Activated CD4-positive, alpha-beta T cell treated with anti-CD3 and anti-CD28 coated beads for 36 hours (primary cell): Measurements from ENCODE around the gene SPATA7. TPM values are rescaled to one million over a fixed set of nuclear protein-coding genes. Genes with fewer than 3 reads are reported as not detected.

Experiments used
- ATAC-seq: fragments of 200-7000 bp; cut with Tn5 transposase; one replicate; pipeline ENCODE4 v1.10.0; 2021; ENCODE audit warnings: mild to moderate bottlenecking, moderate library complexity
- CTCF ChIA-PET: fragments of 350-600 bp; sonication (Branson Sonifier 250); formaldehyde crosslinking; loops from one replicate; lab custom pipeline; 2021; ENCODE audit warnings: antibody characterized with exemption; lab: Charles Lee
- POLR2A ChIA-PET: fragments of 350-600 bp; sonication (Branson Sonifier 250); formaldehyde crosslinking; loops from one replicate; lab custom pipeline; 2021; ENCODE audit warnings: antibody characterized with exemption, inconsistent platforms; lab: Charles Lee
- DNase-seq: peaks from one replicate; pipeline ENCODE4 v3.0.0-alpha.2; 2020
- H3K27ac Mint-ChIP-seq: one replicate; pipeline ENCODE4 v1.8.0; 2021; ENCODE audit warnings: mixed read lengths
- H3K27me3 Mint-ChIP-seq: one replicate; pipeline ENCODE4 v1.8.0; 2021; ENCODE audit warnings: mixed read lengths
- H3K36me3 Mint-ChIP-seq: one replicate; pipeline ENCODE4 v1.8.0; 2021; ENCODE audit warnings: low read depth, mixed read lengths
- H3K4me1 Mint-ChIP-seq: one replicate; pipeline ENCODE4 v1.8.0; 2021; ENCODE audit warnings: mixed read lengths
- H3K4me3 Mint-ChIP-seq: one replicate; pipeline ENCODE4 v1.8.0; 2021; ENCODE audit warnings: mild to moderate bottlenecking, moderate library complexity, mixed read lengths
- H3K9me3 Mint-ChIP-seq: one replicate; pipeline ENCODE4 v1.8.0; 2021; ENCODE audit warnings: low read depth, mixed read lengths
- intact Hi-C, 2 experiments: fragments of 100-400 bp; cut with DNase I in 1 of 2; cut with micrococcal nuclease in 1 of 2; formaldehyde crosslinking; loops; one replicate each; pipeline versions ENCODE4 v1.14.2 to v1.15.1; 2022 to 2024; cut with DNase I, micrococcal nuclease
- total RNA-seq, 2 experiments: library from RNA; stranded (reverse); gene quantifications; one replicate each; pipeline ENCODE4 v1.2.3, GENCODE V29; 2021

The SPATA7 gene
- total RNA-seq, 2 experiments from 2014 or later: 3.4 to 4.0 TPM

- H3K4me1 Mint-ChIP-seq: no peaks in the 10 kb centered on the region
- H3K4me3 Mint-ChIP-seq: no peak overlapping the region
- ChIA-PET CTCF (interaction anchor here (0.6 to 0.8 kb wide), 3 partner anchors 152 to 435 kb away, joined by 3 read pairs; no protein-coding TSS in a partner anchor), POLR2A (no interaction called here)
- ATAC-seq (no peak), DNase-seq (no peak)
- H3K36me3 Mint-ChIP-seq: no peaks in the 10 kb centered on the region
- H3K9me3 Mint-ChIP-seq: no peaks in the 10 kb centered on the region
- H3K27me3 Mint-ChIP-seq: no peaks in the 10 kb centered on the region
- intact Hi-C loops: no loop called here
- H3K27ac Mint-ChIP-seq: no peak overlapping the region
Measured at GRCh38 chr14:88468406-88468805, 82.9 kb downstream of the SPATA7 start.

GRCh38 chr14:88470542-88471440, 85.3 kb downstream of the SPATA7 start:
- Mint-ChIP-seq H3K4me3 (no peak overlapping the region), H3K9me3 (no peaks in the 10 kb centered on the region), H3K4me1 (no peaks in the 10 kb centered on the region), H3K27me3 (no peaks in the 10 kb centered on the region), H3K36me3 (no peaks in the 10 kb centered on the region), H3K27ac (no peak overlapping the region)
- ChIA-PET CTCF (interaction anchor here (0.8 kb wide), 1 partner anchor 17 kb away, joined by 3 read pairs; no protein-coding TSS in a partner anchor), POLR2A (no interaction called here)
- ATAC-seq: no peak
- intact Hi-C loops: no loop called here
- DNase-seq: no peak

GRCh38 chr14:88473791-88474190, 88.3 kb downstream of the SPATA7 start:
- no peaks in the 10 kb centered on the region for H3K36me3 Mint-ChIP-seq
- CTCF ChIA-PET: no interaction called here

GRCh38 chr14:88476214-88476774, 90.8 kb downstream of the SPATA7 start:
- no peaks in the 10 kb centered on the region for H3K36me3 Mint-ChIP-seq
- no peaks in the 10 kb centered on the region for H3K9me3 Mint-ChIP-seq
- no peaks in the 10 kb centered on the region for H3K4me1 Mint-ChIP-seq
- no peak overlapping the region for H3K4me3 Mint-ChIP-seq
- ChIA-PET POLR2A (no interaction called here), CTCF (interaction anchor here (0.6 kb wide), 1 partner anchor 118 kb away, joined by 3 read pairs; no protein-coding TSS in a partner anchor)
- peaks cover 1% of the 10 kb centered on the region for H3K27me3 Mint-ChIP-seq
- H3K27ac Mint-ChIP-seq: no peak overlapping the region
- DNase-seq (no peak), ATAC-seq (no peak)
- intact Hi-C loops: no loop called here

More at GRCh38 chr14:88473791-88474190, 88.3 kb downstream of the SPATA7 start:
- POLR2A ChIA-PET: no interaction called here
- H3K27ac Mint-ChIP-seq: no peak overlapping the region
- no peaks in the 10 kb centered on the region for H3K9me3 Mint-ChIP-seq
- no peaks in the 10 kb centered on the region for H3K4me1 Mint-ChIP-seq
- H3K4me3 Mint-ChIP-seq: no peak overlapping the region
- intact Hi-C loops: no loop called here
- no peak for ATAC-seq
- no peaks in the 10 kb centered on the region for H3K27me3 Mint-ChIP-seq
- no peak for DNase-seq

- Mint-ChIP-seq H3K9me3 (no peaks in the 10 kb centered on the region), H3K27me3 (peaks cover 4% of the 10 kb centered on the region), H3K4me1 (no peaks in the 10 kb centered on the region), H3K4me3 (no peak overlapping the region), H3K27ac (no peak overlapping the region), H3K36me3 (no peaks in the 10 kb centered on the region)
- ATAC-seq (no peak), DNase-seq (no peak)
- ChIA-PET CTCF (no interaction called here), POLR2A (no interaction called here)
- intact Hi-C loops: no loop called here
Measured at GRCh38 chr14:88476825-88477224, 91.4 kb downstream of the SPATA7 start.

- ChIA-PET POLR2A (no interaction called here), CTCF (no interaction called here)
- intact Hi-C loops: no loop called here
- Mint-ChIP-seq H3K4me3 (no peak overlapping the region), H3K9me3 (no peaks in the 10 kb centered on the region), H3K4me1 (no peaks in the 10 kb centered on the region), H3K27me3 (peaks cover 6% of the 10 kb centered on the region), H3K27ac (no peak overlapping the region), H3K36me3 (no peaks in the 10 kb centered on the region)
- ATAC-seq (no peak), DNase-seq (no peak)
Measured at GRCh38 chr14:88477513-88478250, 92.2 kb downstream of the SPATA7 start.

GRCh38 chr14:88478931-88479330, 93.5 kb downstream of the SPATA7 start:
- no peak for DNase-seq
- intact Hi-C loops: no loop called here
- H3K27me3 Mint-ChIP-seq: peaks cover 9% of the 10 kb centered on the region
- ChIA-PET POLR2A (no interaction called here), CTCF (no interaction called here)
- no peaks in the 10 kb centered on the region for H3K36me3 Mint-ChIP-seq
- no peak for ATAC-seq
- no peaks in the 10 kb centered on the region for H3K9me3 Mint-ChIP-seq
- no peak overlapping the region for H3K4me3 Mint-ChIP-seq
- H3K27ac Mint-ChIP-seq: no peak overlapping the region
- no peaks in the 10 kb centered on the region for H3K4me1 Mint-ChIP-seq

- CTCF ChIA-PET: no interaction called here
- Mint-ChIP-seq H3K27me3 (peaks cover 9% of the 10 kb centered on the region), H3K9me3 (no peaks in the 10 kb centered on the region), H3K27ac (no peak overlapping the region), H3K4me1 (no peaks in the 10 kb centered on the region), H3K4me3 (no peak overlapping the region), H3K36me3 (no peaks in the 10 kb centered on the region)
- DNase-seq (no peak), ATAC-seq (no peak)
- intact Hi-C loops: no loop called here
- POLR2A ChIA-PET: no interaction called here
Measured at GRCh38 chr14:88479574-88479987, 94.1 kb downstream of the SPATA7 start.

- H3K9me3 Mint-ChIP-seq: no peaks in the 10 kb centered on the region
- H3K4me1 Mint-ChIP-seq: no peaks in the 10 kb centered on the region
- no peak overlapping the region for H3K27ac Mint-ChIP-seq
- ChIA-PET POLR2A (no interaction called here), CTCF (interaction anchor here (0.7 to 1.2 kb wide), 2 partner anchors 17 to 259 kb away, joined by 3 read pairs; no protein-coding TSS in a partner anchor)
- DNase-seq: no peak
- peaks cover 9% of the 10 kb centered on the region for H3K27me3 Mint-ChIP-seq
- no peak for ATAC-seq
- H3K36me3 Mint-ChIP-seq: no peaks in the 10 kb centered on the region
- intact Hi-C loops: no loop called here
- no peak overlapping the region for H3K4me3 Mint-ChIP-seq
Measured at GRCh38 chr14:88481059-88481458, 95.6 kb downstream of the SPATA7 start.

GRCh38 chr14:88481794-88482193, 96.3 kb downstream of the SPATA7 start:
- Mint-ChIP-seq H3K9me3 (no peaks in the 10 kb centered on the region), H3K27me3 (peaks cover 9% of the 10 kb centered on the region), H3K4me3 (no peak overlapping the region), H3K36me3 (no peaks in the 10 kb centered on the region), H3K27ac (no peak overlapping the region), H3K4me1 (no peaks in the 10 kb centered on the region)
- intact Hi-C loops: no loop called here
- ATAC-seq (no peak), DNase-seq (no peak)
- ChIA-PET CTCF (no interaction called here), POLR2A (no interaction called here)

GRCh38 chr14:88482524-88482923, 97.1 kb downstream of the SPATA7 start:
- no peaks in the 10 kb centered on the region for H3K36me3 Mint-ChIP-seq
- H3K9me3 Mint-ChIP-seq: no peaks in the 10 kb centered on the region
- H3K27me3 Mint-ChIP-seq: peaks cover 9% of the 10 kb centered on the region
- no peak overlapping the region for H3K4me3 Mint-ChIP-seq
- ChIA-PET POLR2A (no interaction called here), CTCF (no interaction called here)
- intact Hi-C loops: no loop called here
- no peaks in the 10 kb centered on the region for H3K4me1 Mint-ChIP-seq
- ATAC-seq (no peak), DNase-seq (no peak)
- H3K27ac Mint-ChIP-seq: no peak overlapping the region
